NCI-H128 (cell line): ENCODE measurements around the gene PDZD8.
"Not testable (repeated sequence)": the region's sequence is repeated elsewhere in the genome, so short reads cannot be mapped to it uniquely, and the experiment has no call there.

Experiments used
- DNase-seq: peaks from one replicate; lab custom pipeline; 2025; ENCODE audit not compliant: unreplicated experiment; lab: John Stamatoyannopoulos, UW

PDZD8 gene

DNA sequence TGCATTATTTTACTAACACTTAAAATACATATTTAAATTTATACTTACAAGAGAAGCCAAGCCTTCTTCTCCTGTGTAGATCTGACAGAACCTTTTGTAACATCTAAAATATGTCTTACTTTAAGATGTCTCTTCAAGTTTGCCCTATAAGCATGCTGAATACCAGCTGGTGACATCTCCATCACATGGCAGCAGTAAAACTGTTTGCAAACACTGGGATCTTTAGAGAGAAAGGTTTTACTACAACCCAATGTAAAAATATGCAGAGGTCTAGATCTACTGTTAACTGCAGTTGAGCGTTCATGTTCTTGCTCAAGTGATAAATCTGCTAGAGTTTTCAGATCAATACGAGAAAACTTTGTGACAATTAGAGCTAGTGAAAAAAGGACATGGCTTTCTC, 23.2 kb downstream of the PDZD8 start:
- DNase-seq = no peak

DNA sequence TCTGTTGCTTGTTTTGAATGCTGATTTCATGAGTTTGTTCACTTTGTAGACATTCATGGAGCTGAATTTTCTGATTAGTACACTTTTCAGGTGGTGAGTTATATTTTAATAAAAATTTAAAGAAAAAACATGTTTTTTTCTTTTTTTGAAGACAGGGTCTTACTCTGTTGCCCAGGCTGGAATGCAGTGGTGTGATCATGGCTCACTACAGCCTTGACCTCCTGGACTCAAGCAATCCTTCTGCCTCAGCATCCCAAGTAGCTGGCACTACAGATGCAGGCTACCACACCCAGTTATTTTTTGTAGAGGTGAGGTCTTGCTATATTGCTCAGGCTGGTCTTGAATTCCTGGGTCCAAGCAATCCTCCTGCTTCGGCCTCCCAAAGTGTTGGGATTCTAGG, 23.7 kb downstream of the PDZD8 start:
- no peak for DNase-seq

DNA sequence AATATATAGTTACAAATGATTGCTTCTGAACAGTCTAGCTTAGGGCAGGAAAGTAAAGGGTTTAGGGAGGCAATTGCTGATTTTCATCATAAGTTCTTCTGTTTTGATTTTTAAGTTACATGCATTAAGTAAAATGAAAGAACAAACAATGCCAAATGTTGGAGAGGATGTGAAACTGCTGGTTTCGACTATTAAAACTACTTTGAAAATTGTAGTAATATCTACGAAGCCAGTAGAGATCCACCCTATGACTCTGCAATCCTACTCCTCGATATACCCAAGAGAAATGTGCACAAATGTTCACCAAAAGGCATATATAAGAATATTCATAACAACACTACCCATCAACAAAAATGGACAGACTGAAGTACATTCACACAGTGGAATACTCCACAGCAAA, 24.3 kb downstream of the PDZD8 start:
- no peak for DNase-seq

DNA sequence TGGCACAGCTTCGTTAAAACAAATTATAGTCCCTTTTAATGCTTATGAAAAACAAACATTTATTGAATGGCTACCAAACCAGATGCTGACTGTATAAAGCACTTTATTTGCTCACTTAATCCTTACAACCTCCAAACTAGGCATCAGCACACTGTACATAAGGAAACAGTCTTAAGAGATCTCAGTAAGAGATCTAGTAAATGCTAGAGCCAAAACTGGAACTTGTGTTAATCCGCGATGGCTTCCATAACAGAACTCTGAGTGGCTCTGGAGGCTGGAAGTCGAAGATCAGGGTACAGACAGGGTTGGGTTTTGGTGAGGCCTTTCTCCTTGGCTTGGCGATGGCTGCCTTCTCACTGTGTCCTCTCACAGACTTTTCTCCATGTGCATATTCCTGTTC, 27.0 kb downstream of the PDZD8 start:
- no peak for DNase-seq

DNA sequence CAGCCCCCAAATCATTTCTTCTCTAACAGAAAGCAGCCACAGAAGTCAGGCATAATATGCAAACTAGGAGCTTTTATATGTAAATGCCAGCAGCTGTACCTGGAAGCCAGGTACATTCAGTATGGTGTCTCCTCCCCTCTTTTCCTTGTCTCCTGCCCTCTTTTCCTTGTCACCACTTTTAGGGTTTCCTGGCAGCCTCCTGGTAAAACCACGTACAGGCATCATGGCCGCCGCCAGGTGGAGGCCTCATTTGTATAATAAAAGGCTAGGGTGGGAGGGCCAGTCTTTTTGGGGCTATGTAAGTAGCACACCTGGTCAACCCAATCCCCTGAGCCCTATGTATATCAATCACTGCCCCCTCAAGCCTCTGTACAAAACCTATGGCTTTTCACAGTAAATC, 28.7 kb downstream of the PDZD8 start:
- DNase-seq = no peak

DNA sequence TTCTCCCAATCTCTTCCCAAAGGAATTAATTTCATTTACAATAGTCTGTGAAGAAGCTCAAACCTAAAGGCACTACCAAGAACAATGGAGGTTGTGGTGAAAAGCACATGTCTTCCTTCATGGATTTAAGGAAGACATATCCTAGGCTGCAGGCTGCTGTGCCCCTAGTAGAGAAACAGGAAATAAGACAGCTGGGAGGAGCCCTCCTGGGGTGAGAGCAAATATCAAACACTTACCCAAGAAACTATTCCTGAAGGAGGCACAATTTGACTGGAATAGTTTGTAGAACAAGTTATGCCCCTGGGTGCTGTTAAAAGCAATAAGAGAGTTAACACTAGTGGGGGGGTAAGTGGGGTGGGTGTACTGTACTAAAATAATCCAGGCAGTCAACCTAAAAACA, 30.1 kb downstream of the PDZD8 start:
- no peak for DNase-seq

DNA sequence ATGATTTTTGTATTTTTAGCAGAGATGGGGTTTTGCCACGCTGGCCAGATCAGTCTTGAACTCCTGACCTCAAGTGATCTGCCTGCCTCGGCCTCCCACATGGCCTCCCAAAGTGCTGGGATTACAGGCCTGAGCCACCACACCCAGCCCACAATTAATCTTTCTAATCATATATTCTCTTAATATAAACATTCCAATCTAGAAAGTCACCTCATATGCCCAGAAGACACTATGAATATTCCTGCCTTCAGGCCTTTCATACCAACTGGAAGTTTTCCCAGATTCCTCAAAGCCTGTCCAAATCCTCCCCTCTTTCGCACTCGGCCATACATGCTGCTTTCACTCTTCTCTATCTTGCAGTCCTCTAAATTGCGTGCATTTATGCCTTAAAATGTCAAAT, 32.6 kb downstream of the PDZD8 start:
- DNase-seq = no peak

DNA sequence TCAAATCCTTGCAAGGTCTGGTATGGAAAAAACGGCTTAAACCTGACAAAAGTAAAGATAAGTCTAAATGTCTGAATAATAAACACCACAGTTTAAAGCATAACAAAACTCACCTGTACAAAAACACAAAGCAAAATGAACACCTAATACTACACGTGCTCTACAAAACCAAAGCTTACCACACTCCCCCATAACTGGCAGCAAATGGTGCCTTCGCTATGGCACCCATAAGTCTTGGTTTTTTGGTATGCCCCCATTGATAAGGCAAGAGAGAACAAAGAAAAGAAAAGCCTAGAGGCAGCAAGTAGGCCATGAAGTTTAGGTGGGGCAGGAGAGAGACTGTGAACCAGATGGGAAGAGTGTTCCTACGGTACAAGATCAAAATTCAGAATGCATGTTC, 34.2 kb downstream of the PDZD8 start:
- no peak for DNase-seq

DNA sequence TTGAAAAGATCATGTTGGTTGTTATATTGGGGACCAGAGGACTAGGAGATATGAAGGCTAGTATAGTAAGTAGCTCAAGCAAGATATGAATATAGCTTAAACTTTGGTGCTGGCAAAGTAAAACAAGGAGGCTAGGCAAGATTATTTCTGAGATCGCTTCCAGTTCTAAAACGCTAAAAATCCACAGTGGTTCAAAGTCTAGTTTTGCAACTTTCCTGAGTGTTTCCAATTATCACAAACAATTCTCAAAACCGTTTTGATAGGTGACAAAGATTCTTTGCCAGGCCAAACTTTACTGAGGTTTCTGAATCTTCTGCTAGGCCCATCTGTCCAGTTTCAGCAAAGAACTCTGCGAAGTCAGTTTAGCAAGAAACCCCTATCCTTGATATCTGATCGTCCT, 35.3 kb downstream of the PDZD8 start:
- no peak for DNase-seq

DNA sequence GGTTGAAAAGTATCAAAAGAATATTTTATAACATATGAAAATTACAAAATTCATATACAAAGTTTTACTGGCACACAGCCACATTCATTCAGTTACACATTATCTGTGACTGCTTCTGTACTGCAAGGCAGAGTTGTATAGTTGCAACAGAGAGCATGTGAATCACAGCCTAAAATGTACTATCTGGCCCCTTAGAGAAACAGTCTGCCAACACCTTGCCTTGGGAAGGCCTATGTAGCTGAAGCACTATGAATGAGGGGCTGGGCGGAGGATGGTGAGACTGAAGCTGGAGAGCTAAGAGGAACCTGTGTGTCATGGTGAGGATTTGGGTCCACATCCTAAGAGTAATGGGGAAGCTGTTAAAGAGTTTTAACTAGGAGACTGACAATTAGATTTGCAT, 35.7 kb downstream of the PDZD8 start:
- DNase-seq = no peak

DNA sequence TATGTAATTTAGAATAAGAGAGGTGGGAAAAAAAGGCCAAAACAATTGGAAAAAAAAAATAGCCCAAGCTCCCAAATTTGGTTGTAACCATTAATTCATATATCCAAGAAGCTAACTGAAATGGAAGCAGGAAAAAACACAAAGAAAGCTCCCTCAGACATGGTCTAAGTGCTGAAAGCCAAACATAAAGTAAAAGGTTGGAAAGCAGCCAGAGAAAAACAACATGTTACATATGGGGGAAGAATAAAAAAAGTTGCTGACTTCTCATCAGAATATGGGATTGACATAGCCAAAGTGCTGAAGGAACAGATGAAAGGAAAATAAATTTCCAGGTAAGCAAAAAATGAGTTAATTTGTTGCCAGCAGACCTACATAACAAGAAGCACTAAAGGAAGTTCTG, 40.3 kb downstream of the PDZD8 start:
- DNase-seq = no peak

DNA sequence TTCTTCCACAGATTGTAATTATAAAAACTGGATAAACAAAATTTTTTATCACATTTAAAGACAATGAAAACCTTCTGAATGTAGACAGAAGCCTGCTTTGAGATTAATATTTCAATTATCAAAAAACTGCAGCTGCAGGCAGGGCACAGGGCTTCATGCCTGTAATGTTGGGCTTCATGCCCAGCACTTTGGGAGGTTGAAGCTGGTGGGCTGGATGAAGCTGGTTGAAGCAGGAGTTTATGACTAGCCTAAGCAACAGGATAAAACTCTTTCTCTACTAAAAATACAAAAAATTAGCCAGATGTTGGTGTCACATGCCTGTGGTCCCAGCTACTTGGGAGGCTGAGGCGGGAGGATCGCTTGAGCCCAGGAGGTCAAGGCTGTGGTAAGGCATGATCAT, 41.2 kb downstream of the PDZD8 start:
- no peak for DNase-seq

DNA sequence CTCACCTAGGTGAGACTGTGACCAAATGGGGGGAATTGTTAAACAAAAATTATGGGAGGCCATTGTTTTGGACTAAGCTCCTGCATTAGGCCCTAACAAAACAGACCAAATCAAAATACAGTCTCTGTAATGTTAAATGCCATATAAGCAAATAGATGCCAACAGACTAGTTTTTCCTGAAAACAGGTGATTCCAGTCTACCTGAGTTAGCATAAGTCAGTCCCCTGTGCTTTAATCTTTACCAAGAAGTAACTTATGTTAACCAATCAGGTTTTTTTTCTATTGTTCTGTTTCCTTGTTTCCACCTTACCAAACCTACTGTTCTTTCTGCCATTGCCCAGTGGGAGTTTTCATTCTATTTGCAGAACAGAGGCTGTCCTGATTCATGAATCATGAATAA, 48.0 kb downstream of the PDZD8 start:
- no peak for DNase-seq

DNA sequence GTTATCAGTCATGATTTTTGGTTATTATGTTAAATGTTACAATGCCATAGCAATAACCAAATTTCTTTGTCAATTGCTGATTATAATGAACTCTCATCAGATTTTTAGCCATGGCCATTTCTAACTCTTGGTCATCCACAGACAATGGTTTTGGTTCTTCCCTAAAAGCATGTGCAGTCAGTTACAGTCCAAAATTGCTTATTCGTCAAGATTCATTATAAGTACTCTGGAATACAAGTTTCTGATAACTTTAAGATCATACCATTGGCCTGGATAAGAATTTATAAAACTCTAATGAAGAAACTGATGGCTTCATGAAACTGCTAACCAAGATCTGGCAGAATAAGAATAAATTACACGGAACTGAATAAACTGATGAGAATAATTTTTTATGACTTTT, 50.9 kb downstream of the PDZD8 start:
- no peak for DNase-seq

DNA sequence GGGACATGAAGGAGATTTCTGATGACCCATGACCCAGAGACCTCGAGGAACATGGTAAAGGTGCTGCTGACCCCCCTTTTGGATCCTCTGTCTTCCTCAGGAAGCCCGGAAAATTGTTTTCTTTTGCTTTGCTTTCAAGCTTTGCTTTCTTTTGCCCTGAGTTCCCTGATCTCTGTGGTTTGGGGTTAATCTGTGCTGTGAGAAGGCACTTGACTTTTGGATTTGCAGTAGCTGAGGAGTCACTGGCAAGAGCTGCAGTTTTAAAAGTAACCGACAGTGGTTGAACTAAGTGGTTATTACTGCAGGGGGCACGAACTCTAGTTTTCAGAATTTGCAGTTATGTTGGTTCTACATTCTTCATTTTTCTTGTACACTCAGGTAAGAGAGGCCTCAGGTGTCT, 53.0 kb downstream of the PDZD8 start:
- no peak for DNase-seq

DNA sequence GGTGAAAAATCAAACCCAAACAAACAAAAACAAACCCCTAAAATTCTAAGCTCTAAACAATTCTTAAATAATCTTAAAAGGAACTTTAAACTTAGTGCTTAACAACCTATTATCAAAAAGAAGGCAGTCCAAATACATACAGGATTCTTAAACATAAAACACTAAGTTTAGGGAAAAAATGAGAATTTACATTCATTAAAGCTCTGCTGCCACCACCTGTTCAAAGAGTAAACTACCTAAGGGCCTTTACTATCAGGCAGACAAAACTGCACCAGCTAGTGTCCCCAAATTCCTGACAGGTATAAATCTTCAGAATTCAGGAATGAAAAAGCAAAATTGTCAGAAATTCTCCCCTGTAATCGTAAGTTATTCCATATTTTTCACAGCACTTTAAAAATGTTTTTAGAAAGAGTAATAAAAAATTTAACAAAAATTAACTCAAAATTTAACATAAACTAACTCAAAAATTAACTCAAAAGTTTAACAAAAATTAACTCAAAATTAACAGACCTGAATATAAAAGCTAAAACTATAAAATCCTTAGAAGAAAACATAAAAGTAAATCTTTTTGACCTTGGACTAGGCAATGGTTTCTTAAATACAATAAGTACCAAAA, 55.1 kb downstream of the PDZD8 start:
- DNase-seq = no peak

DNA sequence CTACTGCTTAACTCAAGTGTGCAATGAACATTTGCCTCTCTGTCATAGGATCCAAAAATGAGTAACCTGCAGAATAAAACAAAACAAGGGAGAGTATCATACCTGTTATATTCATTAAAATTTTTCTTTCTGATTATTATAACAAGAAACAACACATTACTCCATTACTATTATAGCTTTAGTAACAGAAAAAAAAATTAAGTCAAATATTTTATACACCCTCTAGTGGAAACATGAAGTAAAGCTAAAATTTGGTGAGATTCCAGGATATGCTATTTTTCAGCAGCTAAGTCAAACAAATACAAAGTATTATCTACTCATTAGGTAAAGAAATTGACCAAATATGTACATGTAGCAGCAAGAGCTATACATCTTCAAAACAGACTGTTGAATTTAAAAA, 56.3 kb downstream of the PDZD8 start:
- DNase-seq = no peak

DNA sequence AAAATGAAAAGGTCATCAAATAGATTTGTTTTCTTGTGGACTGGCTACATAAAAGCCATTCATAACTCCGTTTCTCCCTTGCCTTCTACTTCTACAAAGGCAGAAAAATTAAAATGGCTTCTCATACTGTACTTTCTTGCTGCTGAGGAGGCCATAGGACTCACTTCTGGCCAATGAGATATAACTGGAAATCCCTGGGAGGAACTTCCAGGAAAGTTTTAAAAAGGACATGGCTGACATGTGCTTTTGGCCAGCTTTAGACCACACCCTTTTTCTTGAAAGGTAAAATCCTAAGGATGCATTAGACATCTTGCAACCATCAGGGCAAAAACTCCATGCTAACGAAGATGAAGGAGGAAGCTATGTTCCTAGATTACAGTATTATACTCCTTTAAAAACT, 58.5 kb downstream of the PDZD8 start:
- DNase-seq = no peak

DNA sequence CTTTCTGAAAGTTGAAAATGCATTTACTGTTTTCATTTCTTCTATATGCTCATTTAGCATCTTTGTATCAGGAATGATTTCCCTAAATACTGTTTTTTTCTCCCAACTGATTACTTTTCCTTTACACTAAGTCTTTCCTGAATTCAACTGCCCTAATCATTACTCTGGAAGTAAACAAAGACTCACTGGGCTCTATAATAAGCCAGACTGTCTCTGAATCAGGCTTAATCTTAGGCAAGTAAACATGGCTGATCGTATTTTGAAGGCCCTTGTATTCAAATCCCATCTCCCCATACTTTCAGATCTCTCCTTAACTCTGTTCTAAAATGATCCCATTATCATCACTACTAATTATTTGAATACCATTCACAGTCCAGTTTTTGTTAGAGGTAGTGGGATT, 61.6 kb downstream of the PDZD8 start:
- DNase-seq = no peak

DNA sequence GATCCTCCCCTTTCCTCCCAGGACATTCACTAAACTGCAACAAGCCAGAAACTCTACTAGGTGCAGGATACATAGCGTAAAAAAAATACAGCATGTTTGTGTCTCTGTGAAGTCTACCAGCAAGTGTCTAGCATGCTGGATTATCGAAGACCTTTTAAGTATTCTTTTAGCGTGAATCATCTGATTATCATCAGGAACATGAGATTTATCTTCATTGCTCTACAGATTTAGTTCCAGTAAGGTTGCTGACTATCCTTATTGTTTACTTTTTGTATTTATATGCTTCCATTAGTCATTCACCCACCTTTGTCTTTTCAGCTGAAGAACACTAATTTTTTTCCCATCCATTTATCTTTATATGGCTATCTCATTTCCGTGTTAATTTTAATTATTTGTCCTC, 62.8 kb downstream of the PDZD8 start:
- no peak for DNase-seq

DNA sequence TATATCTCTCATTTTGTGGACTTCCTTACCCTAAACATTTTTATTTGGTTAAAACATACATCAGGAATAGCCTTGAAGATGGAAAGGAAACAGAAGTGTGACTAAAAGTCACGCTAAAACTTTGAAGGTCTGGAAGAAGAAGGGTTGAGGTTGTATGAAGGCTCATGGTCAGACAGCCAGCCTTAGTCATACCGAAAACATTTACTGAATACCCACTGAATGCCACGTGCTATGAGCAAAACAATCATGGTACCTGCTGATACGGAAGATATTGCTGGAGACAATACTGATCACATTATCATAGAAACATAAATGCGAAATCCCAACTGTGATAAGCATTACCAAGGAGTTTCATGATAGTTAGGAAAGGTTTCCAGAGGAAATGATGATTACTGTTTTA, 64.0 kb downstream of the PDZD8 start:
- DNase-seq = no peak

DNA sequence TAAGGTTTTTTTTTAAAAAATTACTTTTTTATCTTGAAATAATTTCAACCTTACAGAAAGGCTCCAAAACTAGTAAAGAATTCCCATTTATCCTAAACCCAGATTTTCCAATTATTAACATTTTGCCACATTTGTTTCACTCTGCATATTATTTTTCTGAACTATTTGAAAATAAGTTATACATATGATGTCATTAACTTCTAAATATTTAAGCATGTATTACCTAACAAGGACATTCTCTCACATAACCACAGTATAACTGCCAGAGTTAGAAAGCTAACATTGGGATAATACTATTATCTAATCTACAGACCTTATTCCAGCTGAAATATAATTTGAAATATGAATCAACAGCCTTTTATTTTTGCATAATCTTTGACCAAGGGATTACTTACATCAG, 68.6 kb downstream of the PDZD8 start:
- DNase-seq = no peak

DNA sequence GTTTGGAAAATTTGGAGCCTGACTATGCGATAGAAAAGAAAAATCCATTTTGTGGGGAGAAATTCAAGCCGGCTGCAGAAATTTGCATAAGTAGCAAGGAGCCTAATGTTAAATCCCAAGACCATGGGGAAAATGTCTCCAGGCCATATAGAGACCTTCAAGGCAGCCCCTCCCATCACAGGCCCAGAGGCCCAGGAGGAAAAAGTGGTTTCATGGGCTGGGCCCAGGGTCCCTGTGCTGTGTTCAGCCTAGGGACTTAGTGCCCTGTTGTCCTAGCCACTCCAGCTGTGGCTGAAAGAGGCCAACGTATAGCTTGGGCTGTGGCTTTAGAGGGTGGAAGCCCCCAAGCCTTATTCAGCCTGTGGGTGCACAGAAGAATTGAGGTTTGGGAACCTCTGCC, 71.8 kb downstream of the PDZD8 start:
- DNase-seq = not testable (repeated sequence)

DNA sequence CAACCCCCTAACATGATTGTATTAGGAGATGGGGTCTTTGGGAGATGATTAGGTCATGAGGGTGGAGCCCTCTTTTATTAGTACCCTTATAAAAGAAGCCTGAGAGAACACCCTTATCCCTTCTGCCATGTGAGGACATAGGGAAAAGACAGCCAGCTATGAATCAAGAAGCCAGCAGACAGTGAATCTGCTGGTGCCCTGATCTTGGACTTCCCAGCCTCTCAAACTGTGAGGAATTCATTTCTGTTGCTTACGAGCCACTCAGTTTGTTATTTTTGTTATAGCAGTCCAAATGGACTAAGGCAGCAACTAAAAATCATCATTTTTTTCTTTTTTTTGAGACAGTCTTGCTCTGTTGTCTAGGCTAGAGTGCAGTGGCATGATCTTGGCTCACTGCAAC, 74.6 kb downstream of the PDZD8 start:
- DNase-seq = no peak
